Gastrocnemius medialis (tissue), 4 donors: ENCODE data around the gene EVI5.

ENCODE experiments used
- POLR2A ChIP-seq, 2 donors: fragments of 450-650 bp; IDR thresholded peaks; one replicate each; pipeline ENCODE4 v1.6.1; 2017; ENCODE audit warnings: antibody characterized with exemption in 2 of 2, mild to moderate bottlenecking in 2 of 2, moderate library complexity in 2 of 2
- TF ChIP-seq, protein P1 (sequence below), 5 experiments: fragments of 450-650 bp in 3 of 5; fragments of 200-600 bp in 2 of 5; sonication (generic) in 2 of 5; IDR thresholded peaks in 4 of 5; conservative IDR thresholded peaks in 1 of 5; 1 replicate in 4 of 5; 2 replicates in 1 of 5; pipeline ENCODE4 v1.5.1; 2016 to 2019; ENCODE audit warnings: antibody characterized with exemption in 5 of 5, mild to moderate bottlenecking in 3 of 5, moderate library complexity in 3 of 5

DNA sequence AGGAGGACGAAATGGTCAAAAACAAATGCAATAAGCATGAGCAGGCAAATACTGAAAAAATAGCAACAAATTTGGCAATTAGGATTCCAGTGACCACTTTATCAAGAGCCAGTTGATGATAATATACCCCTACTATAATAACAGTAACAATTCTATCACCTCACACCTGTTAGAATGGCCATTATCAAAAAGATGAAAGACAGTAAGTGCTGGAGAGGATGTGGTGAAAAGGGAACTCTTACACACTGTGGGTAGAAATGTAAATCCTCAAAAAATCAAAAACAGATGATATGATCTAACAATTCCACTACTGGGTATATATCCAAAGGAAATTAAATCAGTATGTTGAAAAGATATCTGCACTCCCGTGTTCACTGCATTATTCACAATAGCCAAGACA, 183.9 kb downstream of the EVI5 start:
- TF ChIP-seq, protein P1, sequence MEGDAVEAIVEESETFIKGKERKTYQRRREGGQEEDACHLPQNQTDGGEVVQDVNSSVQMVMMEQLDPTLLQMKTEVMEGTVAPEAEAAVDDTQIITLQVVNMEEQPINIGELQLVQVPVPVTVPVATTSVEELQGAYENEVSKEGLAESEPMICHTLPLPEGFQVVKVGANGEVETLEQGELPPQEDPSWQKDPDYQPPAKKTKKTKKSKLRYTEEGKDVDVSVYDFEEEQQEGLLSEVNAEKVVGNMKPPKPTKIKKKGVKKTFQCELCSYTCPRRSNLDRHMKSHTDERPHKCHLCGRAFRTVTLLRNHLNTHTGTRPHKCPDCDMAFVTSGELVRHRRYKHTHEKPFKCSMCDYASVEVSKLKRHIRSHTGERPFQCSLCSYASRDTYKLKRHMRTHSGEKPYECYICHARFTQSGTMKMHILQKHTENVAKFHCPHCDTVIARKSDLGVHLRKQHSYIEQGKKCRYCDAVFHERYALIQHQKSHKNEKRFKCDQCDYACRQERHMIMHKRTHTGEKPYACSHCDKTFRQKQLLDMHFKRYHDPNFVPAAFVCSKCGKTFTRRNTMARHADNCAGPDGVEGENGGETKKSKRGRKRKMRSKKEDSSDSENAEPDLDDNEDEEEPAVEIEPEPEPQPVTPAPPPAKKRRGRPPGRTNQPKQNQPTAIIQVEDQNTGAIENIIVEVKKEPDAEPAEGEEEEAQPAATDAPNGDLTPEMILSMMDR (IDR thresholded peaks at IDR 0.05 in 4 of 5, conservative IDR thresholded peaks at IDR 0.05 in 1 of 5): no peak
- TF ChIP-seq POLR2A (IDR thresholded peaks at IDR 0.05): no peak
